ENCODE measurements around the gene VSTM2B. TPM values are rescaled to one million over a fixed set of nuclear protein-coding genes. Genes with fewer than 3 reads are reported as not detected.

VSTM2B gene
- total RNA-seq, 1 donor from 2014 or later: 0.21 TPM

GRCh38 chr19:29497686-29498436, 27.9 kb upstream of the VSTM2B start:
- peaks cover 2% of the 10 kb centered on the region for H3K4me1 Mint-ChIP-seq
- no peak overlapping the region for H3K4me3 Mint-ChIP-seq
- no peaks in the 10 kb centered on the region for H3K36me3 Mint-ChIP-seq (ENCODE audit: low read depth)
- DNase-seq (ENCODE audit: low read depth, low spot score): no peak
- TF ChIP-seq CTCF (conservative IDR thresholded peaks at IDR 0.05): no peak
- peaks cover 16% of the 10 kb centered on the region for H3K27me3 Mint-ChIP-seq (ENCODE audit: low read depth)
- H3K27ac Mint-ChIP-seq (ENCODE audit: unreplicated experiment): no peak overlapping the region
- no peaks in the 10 kb centered on the region for H3K9me3 Mint-ChIP-seq

GRCh38 chr19:29499261-29499920, 26.4 kb upstream of the VSTM2B start:
- Mint-ChIP-seq H3K36me3 (ENCODE audit: low read depth) (no peaks in the 10 kb centered on the region), H3K4me1 (peaks cover 15% of the 10 kb centered on the region), H3K9me3 (no peaks in the 10 kb centered on the region), H3K27me3 (ENCODE audit: low read depth) (peaks cover 5% of the 10 kb centered on the region), H3K27ac (ENCODE audit: unreplicated experiment) (no peak overlapping the region), H3K4me3 (no peak overlapping the region)
- no peak for TF ChIP-seq CTCF (conservative IDR thresholded peaks at IDR 0.05)
- no peak for DNase-seq (ENCODE audit: low read depth, low spot score)

- Mint-ChIP-seq H3K27ac (ENCODE audit: unreplicated experiment) (no peak overlapping the region), H3K4me3 (no peak overlapping the region)
- no peak for TF ChIP-seq CTCF (conservative IDR thresholded peaks at IDR 0.05)
These were observed 25.7 kb upstream of the VSTM2B start for GRCh38 chr19:29499921-29500590.

GRCh38 chr19:29501816-29502580, 23.8 kb upstream of the VSTM2B start:
- no peak overlapping the region for H3K27ac Mint-ChIP-seq (ENCODE audit: unreplicated experiment)
- no peak overlapping the region for H3K4me3 Mint-ChIP-seq
- no peak for TF ChIP-seq CTCF (conservative IDR thresholded peaks at IDR 0.05)
- DNase-seq (ENCODE audit: low read depth, low spot score): no peak
- H3K27me3 Mint-ChIP-seq (ENCODE audit: low read depth): peaks cover 5% of the 10 kb centered on the region
- no peaks in the 10 kb centered on the region for H3K36me3 Mint-ChIP-seq (ENCODE audit: low read depth)
- H3K9me3 Mint-ChIP-seq: no peaks in the 10 kb centered on the region
- peaks cover 16% of the 10 kb centered on the region for H3K4me1 Mint-ChIP-seq

More at GRCh38 chr19:29499921-29500590, 25.7 kb upstream of the VSTM2B start:
- no peaks in the 10 kb centered on the region for H3K36me3 Mint-ChIP-seq (ENCODE audit: low read depth)
- H3K4me1 Mint-ChIP-seq: peaks cover 16% of the 10 kb centered on the region
- DNase-seq (ENCODE audit: low read depth, low spot score): no peak
- no peaks in the 10 kb centered on the region for H3K9me3 Mint-ChIP-seq
- peaks cover 5% of the 10 kb centered on the region for H3K27me3 Mint-ChIP-seq (ENCODE audit: low read depth)

- H3K36me3 Mint-ChIP-seq (ENCODE audit: low read depth): no peaks in the 10 kb centered on the region
- TF ChIP-seq CTCF (conservative IDR thresholded peaks at IDR 0.05): no peak
- no peak overlapping the region for H3K4me3 Mint-ChIP-seq
- no peaks in the 10 kb centered on the region for H3K9me3 Mint-ChIP-seq
- no peak overlapping the region for H3K27ac Mint-ChIP-seq (ENCODE audit: unreplicated experiment)
- peaks cover 5% of the 10 kb centered on the region for H3K27me3 Mint-ChIP-seq (ENCODE audit: low read depth)
- peaks cover 16% of the 10 kb centered on the region for H3K4me1 Mint-ChIP-seq
- DNase-seq (ENCODE audit: low read depth, low spot score): no peak
These were observed 23.3 kb upstream of the VSTM2B start for GRCh38 chr19:29502581-29502850.
